Activated T-cell treated with anti-CD3 and anti-CD28 coated beads, Interleukin-2, amount 50 U/mL, for 1 hour (primary cell): ENCODE measurements around the gene AP2M1.

ENCODE experiments used
- DNase-seq: peaks from one replicate; pipeline ENCODE4 v3.0.0-alpha.2; 2020

The AP2M1 gene

DNA sequence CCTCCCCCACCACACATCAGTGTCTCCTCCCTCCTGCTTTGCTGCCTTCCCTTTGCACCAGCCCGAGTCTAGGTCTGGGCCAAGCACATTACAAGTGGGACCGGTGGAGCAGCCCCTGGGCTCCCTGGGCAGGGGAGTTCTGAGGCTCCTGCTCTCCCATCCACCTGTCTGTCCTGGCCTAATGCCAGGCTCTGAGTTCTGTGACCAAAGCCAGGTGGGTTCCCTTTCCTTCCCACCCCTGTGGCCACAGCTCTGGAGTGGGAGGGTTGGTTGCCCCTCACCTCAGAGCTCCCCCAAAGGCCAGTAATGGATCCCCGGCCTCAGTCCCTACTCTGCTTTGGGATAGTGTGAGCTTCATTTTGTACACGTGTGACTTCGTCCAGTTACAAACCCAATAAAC is 9.0 kb downstream of the AP2M1 start:
- DNase-seq = no peak

DNA sequence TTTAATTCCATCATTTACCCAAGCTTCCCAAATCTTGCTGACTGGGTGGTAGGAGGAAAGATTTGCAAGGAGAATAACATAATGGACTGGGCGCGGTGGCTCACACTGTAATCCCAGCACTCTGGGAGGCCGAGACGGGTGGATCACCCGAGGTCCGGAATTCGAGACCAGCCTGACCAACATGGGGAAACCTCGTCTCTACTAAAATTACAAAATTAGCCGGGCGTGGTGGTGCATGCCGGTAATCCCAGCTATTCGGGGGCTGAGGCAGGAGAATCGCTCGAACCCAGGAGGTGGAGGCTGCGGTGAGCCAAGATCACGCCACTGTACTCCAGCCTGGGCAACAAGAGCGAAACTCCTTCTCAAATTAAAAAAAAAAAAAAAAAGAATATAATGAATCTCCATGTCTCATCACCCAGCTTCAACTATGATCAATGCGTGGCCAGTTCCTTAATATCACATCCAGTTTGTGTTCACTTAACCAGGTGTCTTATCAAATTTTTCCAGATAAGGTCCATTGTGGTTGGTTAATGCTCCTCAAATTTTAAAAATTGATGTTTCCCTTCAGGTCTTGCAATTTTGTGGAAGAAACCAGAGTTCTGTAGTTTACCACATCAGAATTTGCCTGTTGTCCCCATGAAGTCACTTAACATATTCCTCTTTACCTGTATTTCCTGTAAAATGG is 10.0 kb downstream of the AP2M1 start:
- no peak for DNase-seq

DNA sequence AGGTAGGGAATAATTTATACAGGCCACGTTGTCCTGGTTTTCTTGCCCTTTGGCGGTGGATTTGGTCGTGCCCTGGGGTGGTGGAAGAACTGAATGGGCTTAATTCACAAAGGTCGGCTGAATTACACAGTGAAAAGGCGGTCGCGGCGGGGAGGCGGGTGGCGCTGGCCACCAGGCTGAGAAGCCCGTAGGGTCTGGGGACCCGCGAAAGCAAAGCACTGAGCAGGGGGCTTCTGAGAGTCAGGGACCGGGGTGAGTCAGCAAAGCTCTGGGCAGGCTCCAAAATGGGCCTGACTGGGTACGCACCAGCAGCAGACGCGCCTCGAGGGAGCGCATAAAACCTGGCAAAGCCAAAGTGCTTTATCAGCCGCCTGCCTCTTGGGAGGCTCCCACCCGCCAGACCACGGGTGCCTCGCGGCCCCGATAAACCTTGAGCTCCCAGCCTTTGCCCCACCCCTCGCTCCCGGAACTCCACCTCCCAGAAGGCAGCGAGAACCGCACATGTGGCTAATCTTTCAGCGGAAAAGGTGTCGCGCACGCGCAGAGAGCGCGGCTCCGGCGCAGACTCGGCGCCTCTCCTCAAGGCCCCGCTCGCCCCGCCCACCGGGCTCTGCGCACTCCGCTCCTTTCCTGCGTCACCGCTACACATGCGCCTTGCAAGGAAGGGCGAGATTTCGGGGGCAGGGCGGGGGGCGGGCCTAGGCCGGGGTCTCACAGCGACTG is 11.0 kb downstream of the AP2M1 start:
- peak; percentile 99 for DNase-seq

DNA sequence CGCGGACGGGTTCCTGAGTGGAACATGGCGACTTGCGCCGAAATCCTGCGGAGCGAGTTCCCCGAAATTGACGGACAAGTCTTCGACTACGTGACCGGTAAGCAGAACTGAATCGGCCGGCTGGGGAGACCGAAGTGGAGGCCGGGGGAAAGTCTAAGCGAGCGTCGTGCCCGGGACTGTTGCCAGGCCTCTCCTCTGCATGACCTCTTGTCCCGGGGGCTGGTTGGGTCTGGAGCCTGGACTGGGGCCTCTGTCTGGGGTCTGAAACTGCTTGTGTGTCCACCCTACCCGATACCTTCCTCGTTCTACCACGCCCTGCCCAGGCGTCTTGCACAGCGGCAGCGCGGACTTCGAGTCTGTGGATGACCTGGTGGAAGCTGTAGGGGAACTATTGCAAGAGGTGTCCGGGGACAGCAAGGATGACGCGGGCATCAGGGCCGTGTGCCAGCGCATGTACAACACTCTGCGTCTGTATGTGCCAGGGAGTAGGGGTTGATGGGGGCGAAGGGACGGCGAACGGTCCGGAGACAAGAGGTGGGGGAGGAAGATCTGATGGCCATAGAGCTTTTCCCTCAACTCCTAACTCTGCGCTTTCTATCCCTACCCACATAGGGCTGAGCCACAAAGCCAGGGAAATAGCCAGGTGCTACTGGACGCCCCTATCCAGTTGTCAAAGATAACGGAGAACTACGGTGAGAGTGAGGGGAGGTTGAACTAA is 11.7 kb downstream of the AP2M1 start, which contains the start of gene ABCF3:
TSS of gene ABCF3 (plus strand) at position 16 of the 718 bp plus-strand sequence. CDS start at position 25, 9 bp downstream.
- DNase-seq = no peak

DNA sequence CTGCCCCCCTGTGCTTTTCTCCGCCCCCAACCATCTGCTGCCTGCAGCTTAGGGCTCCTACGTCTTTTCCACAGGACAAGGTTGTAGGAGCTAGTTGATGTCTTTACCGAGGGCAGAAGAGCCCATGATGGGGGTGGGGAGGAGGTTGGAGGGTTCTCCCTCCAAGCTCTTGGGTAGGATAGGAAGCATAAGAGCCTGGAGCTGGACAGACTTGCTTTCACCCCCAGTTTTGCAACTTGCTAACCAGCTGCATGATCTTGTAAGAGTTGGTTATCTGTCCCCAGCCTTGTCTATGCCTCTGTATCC is 12.2 kb downstream of the AP2M1 start:
- no peak for DNase-seq

DNA sequence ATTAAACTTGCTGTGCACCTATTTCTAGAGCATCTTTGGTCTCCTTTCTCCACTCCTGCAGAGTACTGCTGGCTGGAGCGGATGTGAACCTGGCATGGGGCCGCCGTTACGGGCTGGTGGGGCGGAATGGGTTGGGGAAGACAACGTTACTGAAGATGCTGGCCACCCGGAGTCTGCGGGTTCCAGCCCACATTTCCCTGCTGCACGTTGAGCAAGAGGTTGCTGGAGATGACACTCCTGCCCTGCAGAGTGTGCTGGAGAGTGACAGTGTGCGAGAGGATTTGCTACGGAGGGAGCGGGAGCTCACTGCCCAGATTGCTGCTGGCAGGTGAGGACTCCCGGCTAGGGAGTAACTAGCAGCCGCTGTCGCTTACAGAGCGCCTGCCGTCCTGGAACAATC is 13.4 kb downstream of the AP2M1 start:
- no peak for DNase-seq

DNA sequence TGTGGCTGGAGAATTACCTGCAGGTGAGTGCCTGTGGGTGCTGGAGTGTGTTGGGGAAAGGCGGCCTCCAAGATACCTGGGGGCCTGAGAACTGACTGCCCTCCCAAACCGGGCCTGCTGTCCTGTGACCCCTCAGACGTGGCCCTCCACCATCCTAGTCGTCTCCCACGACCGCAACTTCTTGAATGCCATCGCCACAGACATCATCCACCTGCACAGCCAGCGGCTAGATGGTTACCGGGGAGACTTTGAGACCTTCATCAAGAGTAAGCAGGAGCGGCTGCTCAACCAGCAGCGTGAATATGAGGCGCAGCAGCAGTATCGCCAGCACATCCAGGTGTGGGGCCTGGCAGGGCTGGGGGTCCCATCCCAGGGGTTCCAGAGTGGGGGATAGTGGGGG is 14.8 kb downstream of the AP2M1 start:
- no peak for DNase-seq

DNA sequence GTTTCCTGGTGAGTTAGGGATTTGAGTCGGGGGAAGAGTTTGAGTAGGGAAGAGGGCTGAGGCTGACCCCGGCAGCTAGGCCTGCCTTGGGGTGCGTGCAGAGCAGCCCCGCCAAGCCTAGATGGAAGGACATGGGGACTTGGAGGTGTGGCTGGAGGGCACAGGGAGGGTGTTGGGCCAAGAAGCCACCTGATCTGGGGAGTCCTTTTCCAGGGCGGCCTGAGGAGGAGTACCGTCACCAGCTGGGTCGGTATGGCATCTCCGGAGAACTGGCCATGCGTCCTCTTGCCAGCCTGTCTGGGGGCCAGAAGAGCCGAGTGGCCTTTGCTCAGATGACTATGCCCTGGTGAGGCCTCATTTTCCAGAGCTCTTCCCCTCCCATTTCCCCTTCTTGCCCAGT is 18.2 kb downstream of the AP2M1 start:
- DNase-seq = no peak

DNA sequence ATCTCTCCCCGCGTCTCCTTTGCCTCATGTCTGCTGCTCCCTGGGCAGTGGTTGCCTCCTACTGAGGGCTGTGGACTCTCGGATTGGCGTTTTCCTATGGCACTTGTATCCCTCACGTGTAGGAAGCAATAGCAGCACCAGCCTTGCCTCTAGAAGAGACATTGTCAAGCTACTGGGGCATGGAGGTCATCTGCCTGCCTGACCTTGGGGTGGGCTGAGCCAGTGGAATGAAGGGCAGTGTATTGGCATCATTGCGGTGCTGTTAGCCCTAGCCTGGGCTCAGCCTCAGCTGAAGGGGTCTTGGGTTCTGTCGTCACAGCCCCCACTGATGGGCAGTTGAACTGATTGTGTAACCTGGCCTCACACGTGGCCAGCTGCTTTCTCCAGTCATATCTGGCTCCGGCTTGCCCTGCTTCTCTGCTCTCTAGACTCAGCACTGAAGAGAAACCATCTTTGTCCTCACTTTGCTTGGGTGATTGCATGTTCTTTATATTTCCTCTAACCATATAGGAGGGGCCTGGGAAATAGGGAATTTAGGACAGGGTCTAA is 19.4 kb downstream of the AP2M1 start:
- no peak for DNase-seq

DNA sequence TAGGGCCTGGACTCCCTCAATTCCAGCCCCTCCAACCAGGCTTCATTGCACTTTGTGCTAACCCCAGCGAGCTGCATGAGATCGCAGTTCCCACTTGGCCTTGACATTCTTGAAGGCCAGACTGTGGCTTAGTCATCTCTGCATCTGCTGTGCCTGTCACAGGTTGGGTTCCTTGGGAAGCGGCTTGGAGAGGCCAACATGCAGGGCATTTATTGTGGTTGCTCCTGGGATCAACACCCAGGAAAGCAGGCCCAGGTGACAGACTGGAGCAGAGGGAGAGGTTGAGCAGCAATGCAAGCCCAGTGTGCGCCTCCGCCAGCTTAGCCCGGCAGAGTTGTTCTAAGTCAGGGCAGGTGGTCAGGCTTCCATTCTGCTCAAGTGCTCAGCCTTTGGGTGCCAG is 21.9 kb downstream of the AP2M1 start:
- no peak for DNase-seq

DNA sequence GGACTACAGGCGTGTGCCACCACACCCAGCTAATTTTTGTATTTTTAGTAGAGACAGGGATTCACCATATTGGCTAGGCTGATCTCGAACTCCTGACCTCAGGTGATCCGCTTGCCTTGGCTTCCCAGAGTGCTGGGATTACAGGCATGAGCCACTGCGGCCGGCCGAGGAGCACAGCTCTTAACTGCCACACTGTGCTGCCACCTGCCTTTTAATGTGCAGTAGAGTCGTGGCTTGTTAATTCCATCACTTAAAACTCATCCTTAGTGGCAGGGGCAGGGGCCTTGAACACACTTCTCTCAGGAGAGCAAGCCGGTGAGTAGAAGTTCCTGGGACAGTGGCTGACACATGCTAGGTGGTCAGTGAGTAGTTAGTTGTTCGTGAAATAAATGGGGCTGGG is 23.9 kb downstream of the AP2M1 start:
- no peak for DNase-seq

DNA sequence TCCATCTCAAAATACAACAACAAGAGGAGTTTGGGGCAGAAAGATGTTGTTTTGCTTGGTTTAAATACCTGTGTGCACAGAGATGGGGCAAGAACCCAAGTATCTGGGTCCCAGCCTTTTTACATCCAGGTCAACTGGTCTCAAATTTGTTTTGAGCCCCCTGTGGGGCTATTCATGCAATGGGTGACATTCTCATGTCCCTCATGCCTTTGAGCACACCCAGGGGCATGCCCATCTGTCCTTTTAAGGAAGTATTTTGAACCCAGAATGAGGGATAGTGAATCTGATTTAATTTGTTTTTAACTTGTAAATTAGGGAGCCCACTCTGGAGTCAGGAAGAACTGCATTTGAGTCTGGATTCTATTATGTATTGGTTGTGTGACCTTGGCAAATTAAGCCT is 26.2 kb downstream of the AP2M1 start:
- DNase-seq = no peak

DNA sequence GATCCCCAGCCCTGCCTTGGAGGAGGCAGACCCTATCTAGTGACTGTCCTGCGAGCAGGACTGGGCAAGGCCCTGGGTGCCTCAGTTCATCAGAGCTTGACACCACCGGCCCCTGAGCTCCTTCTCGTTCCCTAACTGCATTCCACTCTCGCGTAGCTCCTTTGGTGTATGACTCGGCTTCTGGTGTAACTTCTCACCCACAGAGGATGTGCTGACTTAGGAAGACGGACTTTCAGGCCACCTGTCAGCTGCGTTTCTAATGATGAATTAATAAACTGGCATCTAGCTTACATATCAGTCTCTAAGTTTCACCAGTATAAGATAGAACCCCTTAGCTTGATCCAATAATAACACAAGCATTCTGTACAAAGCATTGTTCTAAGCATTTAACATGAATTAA is 28.9 kb downstream of the AP2M1 start:
- no peak for DNase-seq

DNA sequence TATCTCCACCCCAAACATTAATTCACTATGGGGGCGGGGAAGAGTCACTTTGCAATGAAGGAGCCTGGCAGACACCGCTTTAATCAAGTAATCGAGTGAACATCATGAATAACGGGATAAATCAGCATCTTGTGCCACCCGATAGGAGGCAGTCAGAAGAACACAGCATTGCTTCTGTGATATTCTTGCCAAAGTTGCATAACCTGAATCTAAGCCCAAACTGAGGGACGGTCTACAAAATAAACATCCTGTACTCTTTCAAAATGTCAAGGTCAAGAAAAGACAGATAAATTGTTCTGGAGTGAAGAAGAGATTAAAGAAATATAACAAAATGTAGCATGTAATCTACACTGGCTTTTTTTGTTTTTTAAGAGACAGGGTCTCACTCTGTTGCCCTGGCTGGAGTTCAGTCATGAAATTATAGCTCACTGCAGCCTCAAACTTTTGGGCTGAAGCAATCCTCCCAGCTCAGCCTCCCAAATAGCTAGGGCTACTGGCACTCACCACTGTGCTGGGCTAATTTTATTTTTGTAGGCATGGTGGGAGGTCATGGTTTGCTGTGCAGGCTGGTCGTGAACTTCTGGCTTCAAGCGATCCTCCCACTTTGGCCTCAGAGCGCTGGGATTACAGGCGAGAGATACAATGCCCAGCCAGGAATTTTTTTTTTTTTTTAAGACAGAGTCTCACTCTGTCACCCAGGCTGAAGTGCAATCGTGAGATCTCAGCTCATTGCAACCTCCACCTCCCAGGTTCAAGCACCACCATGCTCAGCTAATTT is 34.7 kb downstream of the AP2M1 start:
- DNase-seq = no peak

DNA sequence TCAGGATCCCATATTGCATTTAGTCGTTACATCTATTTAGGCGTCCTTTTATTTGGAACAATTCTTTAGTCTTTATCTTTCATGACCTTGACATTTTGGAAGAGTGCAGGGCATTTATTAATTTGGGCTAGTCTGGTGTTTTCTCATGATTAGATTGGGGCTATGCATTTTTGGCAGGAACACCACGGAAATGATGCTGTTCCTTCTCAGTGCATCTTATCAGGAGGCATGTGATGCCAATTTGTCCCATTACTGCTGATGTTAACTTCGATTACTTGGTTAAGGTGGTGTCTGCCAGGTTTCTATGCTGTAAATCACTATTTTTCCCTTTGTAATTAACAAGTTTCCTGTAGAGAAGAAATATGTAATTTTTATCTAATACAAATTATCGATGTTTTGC is 36.6 kb downstream of the AP2M1 start:
- no peak for DNase-seq

DNA sequence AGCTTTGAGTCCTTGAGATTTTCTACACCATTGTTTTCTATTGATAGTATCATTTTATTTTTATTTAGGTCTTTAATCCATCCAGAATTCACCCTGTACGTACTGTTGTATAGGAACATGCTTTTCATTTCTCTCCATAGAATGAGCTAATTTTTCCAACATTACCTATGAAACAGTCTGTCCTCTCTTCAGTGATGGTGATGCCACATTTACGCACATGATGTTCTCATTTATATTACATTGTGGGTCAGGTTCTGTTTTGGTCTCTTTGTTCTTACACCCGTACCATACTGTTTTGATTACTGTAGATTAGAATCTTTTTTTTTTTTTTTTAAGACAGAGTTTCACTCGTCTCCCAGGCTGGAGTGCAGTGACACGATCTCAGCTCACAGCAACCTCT is 37.1 kb downstream of the AP2M1 start:
- no peak for DNase-seq

DNA sequence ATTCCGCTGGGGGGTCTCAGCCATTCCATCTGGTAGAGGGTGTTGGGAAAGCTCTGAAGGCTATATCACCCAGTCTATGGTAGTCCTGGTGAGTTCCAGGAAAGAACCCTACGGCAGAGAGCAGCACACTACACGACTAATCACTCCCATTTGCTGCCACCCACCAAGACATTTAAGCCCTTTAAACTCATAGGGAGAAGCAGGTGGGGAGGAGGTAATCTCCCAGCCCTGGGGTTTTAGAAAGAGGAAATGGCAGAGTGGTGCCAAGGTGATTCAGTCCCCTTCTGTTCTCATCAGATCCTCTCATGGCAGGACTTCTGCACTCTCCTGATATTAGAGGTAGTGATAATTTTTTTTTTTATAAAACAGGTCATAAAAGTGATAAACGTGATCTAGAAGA is 44.2 kb downstream of the AP2M1 start:
- no peak for DNase-seq

DNA sequence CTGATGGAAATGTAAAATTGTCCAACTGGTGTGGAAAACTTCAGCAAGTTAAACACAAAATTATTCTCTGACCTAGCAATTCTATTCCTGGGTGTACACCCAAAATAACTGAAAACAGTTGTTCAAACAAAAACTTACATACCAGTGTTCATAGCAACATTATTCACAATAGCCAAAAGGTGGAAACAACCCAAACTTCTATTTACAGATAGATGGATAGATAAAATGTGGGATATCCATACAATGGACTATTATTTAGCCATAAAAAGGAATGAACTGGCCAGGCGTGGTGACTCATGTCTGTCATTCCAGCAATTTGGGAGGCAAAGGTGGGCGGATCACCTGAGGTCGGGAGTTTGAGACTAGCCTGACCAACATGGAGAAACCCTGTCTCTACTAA is 47.9 kb downstream of the AP2M1 start:
- no peak for DNase-seq

DNA sequence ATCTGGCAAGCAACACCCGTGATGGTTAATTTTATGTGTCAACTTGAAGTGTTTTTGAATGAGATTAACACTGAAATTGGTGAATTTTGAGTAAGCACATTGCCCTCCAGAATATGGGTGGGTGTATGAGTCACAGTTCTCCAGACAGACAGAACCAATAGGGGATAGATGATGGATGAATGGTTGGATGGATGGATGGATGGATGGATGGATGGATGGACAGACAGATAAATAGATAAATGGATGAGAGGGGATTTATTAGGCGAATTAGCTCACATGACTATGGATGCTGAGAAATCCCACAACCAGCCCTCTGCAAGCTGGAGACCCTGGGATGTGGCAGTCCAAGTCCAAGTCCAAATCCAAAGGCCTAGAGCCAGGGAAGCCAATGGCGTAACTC is 49.3 kb downstream of the AP2M1 start:
- DNase-seq = no peak

DNA sequence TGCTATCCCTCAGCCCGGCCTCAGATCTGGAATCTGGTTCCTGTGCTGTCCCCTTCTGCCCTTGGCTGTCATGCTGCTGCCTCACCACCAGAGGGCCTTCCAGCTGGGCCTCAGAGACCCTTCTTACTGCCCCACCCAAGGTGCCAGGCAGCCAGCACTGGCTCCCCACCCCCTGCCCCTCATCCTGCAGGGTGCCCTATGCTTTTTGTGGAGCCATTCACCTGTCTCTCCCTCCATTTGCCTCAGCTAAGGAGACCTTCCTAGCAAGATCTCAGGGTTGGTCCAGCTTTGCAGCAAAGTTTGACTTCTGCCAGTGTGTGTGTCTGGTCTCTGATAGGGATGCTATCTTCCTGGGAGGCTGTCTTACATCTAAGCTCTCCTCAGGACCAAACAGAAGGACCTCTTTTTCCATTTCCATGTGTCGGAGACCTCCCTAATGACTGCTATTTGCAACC is 52.9 kb downstream of the AP2M1 start:
- DNase-seq = peak; percentile 66

DNA sequence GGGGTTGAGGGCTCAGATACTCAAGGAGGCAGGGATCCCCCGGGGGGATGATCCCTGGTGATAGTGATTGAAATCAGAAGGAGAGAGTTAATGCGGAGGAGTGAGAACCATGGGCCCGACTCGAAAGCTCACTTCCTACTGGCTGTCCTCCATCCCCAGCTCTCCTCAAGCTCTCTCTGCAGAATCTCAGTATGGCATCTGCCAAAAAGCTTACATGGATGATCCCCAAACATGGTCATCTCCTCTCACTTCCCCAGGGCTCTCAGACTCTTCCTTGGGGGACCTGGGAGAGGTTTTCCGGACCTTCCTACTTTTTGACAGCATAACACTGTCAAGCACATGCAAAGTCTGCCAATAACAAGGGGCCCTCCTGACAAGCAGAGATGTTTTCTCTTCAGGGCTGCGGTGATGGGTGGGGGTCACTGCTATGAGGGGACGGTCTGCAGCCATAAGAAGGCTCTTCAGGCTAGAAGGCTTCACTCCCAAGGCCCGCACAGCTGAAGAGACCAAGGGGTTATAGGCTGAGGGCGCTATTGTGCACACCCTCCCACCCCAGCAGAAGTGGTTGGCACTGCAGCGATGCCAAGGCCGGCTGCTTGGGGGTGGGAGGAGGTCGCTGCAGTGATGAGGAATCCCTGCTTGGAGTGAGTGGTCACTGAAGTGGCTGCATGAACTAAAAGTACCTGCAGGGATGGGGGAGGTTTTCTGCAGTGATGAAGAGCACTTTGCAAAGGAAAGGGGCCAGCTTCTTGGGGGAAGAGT is 53.9 kb downstream of the AP2M1 start:
- no peak for DNase-seq

DNA sequence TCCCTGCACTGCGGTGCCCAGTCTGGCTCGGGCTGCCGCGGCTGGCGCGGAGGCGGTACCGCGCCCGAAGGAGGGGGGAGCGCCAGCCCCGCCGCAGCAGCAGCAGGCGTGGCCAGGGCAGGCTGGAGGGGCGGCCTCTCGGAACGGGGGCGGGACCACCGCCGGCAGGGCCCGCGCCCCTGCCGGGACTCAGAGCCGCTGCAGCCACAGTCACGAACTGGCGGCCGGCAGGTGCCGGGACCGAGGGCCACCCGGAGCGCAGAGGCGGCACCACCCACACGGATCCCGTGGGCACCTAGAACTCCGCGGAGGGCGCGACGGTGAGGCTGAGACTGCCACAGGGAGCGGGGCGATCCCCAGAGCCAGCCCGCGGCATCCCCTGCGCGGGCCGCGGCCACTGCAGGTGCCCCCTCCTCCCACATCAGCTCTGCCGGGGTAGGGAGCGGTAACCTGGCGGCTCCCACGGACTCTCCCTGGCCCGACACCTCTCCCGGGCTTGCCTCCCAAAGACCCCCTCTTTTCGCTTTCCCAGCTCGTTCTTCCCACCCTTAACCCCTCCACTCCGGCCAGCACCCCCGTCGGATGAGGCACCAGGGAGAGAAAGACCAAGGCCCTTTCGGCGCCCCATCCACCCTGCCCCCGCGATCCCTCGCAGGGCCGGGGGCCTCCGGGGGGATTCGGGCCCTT is 54.9 kb downstream of the AP2M1 start, which contains the start of gene VWA5B2:
TSS of gene VWA5B2 (plus strand) at position 192 of the 687 bp plus-strand sequence. CDS start 944 bp downstream, outside the sequence.
- DNase-seq = peak; percentile 84
